GM21723 (cell line): ENCODE results near the gene PMFBP1.
A peak's percentile ranks its signal among the peaks of the same experiment; 100 is the strongest.

ENCODE experiments used
- ATAC-seq: cut with Tn5 transposase; IDR thresholded peaks from one replicate; pipeline ENCODE4 v1.9.1; 2021; ENCODE audit warnings: mild to moderate bottlenecking, moderate library complexity; ENCODE audit not compliant: unreplicated experiment

PMFBP1 gene

DNA sequence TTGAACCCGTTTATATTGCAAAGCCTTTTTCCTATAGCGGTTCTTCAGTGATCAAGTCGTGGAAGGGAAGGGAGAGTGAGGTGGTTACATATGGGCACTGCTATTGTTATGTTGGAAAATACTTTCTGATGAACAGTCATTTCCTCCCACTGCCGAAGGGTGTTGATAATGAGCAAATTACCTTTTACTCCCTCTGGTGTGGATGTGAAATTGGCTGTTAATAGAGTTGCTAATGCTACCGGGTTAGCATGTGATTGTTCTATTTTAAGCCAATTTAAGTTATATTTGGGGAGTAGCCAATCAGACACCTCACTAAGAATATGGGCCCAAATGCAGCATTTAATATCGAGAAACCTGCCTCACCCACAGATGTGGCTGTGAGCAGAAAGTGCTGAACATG, 15.6 kb upstream of the PMFBP1 start:
- ATAC-seq: no peak

DNA sequence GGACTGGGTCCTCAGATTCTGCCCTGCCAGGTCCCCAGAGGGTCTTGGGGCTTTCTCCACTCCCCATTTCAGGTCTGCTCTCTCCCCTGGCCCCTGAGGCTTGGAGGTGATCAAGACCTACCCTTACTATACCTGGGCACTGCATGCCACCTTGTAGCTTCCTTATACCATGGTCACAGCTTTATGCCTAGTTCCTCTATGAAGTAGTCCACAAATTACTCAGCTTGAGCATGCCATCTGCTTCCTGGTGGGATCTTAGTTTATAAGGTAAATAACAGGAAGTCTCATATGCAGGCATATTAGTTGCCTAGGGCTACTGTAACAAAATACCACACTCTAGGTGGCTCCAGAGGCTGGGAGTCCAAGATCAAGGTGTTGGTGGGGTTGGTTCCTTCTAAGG, 11.0 kb upstream of the PMFBP1 start:
- ATAC-seq: no peak

DNA sequence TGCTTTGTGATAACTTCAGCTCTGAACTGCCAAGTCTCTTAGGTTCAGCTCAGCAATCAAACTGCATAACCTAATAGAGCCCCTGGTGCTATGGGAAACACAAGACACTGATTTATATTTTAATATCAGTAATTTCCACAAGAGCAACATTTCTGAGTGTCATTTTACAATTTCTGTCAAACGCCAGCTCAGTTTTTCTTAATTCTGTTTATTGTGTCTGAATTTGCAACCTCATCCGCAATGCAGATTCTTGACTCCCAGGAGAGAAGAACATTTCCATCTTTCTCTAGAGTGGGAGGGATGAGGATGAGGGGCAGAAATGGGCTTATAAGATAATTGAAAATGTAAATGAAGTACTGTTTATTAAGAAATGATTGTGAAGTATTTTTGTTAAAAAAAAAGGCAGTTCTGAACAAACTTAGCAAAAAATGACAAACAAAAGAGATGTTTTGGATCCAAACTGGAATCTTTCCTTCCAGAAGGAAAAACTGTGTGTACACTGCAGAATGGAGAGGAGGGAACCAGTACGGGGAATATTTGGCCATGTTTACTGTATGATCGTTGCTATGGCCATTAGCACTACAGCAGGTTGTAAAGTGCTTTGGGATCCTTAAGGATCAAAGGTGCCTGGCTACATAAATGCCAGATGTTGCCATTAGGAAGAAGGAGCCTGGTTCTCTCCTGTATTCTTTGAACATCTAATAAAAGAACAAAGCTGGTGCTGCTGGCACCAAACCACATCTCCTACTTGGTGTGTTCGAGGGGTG, 7.4 kb upstream of the PMFBP1 start:
- no peak for ATAC-seq

DNA sequence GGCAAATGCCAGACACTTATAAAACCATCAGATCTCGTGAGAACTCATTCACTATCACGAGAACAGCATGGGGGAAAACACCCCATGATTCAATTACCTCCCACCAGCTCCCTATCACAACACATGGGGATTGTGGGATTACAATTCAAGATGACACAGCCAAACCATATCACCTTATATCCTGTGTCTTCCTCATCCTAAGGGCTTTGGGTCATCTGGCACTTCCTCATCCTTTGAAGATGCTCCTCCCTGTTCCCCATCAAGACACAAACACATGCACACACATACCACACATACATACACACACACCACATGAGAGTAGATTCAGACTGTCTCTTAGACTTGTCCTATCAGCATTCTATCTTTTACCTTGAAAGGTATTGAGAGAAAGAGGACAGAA, 2.8 kb upstream of the PMFBP1 start:
- ATAC-seq: no peak

DNA sequence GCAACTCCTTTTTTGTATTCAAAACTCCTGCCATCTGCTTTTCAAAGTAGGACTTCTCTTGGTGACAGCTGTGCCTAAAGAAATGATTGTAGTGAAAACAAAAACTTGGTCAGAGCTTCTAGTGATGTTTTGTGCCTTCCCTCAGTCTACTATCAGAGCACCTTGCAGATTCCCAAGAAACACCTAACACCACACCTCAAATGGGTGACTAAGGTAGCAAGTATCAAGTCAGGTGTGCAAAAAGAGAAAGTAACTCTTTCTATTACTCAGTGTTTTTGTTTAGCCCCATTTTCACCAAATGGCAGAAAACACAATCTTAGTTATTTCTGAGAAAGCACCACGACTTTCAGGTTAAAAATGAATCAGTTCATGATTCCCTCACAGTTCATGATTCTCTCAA, 2.0 kb upstream of the PMFBP1 start:
- no peak for ATAC-seq

DNA sequence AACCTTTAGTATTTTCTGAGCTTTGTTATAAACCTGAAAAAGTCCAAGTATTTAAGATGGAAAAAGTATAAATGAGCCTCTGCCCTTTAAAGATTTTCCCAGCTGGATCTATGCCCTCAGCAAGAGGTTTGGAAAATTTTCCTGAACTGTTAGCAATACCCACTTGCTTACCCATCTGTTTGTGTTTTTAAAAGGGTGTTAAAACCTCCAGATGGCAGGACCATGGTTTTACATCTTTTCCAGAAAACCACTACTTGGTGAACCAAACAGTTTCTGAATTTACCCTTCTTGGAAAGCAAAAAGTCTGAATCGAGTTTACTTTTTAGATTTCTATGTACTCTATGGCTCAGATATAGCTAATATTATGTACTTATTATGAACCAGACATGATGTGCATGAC, 719 bp downstream of the PMFBP1 start:
- ATAC-seq: no peak

DNA sequence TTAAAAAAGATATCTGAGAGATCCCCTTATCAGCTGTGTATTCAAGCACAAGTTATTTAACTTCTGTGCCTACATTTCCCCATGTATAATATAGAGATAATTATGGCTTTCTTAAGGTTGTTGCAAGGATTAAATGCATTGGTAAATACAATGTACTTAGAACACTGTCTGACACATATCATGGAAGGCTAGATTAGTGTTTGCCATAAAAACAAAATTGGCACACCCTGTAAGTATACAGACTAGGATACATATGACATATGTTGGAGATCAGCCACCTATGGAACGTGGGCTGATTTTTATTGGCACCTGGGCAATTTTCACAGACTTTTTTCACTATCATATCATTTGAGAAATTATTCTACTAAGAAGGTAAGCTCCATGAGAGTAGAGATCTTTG, 2.2 kb downstream of the PMFBP1 start:
- ATAC-seq: no peak

DNA sequence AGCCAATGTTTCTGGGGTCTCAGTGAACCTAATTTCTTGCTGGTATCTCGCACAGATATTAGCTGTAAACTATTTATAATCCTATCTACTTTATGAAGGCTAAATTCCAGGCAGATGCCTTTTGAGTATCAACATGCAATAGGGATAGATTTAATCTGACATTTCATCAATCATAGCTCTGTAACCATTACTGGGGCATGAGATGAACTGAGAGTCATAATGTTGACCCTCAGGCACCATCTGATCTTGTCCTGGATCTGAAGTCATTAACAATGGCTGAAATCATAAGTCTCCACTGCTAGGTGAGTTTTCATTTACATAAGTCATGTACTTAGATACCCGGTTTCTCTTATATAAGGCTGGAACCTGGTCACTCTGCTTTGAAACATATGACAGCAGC, 3.6 kb downstream of the PMFBP1 start:
- ATAC-seq: no peak

DNA sequence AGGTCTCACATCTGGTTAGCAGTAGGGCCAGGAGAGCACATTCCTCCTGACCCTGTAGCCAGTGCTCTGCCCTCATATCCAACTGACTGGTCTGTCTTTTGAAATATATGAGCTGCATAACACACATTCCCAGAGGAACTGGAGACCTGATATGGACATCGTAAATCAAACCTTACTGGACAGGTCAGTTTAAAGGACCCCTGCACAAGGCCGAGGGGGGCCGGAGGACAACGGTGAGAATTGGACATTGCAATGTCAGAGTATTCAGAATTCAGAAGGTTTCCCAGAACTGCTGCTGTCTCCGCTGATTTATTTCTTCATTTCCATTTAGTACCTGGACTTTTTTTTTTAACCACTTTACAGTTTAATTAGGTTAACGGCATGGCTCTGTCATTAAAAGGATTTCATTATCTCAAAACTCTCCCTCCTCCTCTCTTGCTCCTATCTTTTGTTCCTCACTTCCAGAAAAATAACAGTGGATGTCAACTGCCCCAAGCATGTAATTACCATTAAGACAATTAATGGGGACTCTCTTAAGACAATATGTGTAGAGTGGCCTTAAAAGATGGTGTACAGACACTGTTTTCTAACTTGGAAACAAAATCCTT, 4.9 kb downstream of the PMFBP1 start:
- ATAC-seq: no peak

DNA sequence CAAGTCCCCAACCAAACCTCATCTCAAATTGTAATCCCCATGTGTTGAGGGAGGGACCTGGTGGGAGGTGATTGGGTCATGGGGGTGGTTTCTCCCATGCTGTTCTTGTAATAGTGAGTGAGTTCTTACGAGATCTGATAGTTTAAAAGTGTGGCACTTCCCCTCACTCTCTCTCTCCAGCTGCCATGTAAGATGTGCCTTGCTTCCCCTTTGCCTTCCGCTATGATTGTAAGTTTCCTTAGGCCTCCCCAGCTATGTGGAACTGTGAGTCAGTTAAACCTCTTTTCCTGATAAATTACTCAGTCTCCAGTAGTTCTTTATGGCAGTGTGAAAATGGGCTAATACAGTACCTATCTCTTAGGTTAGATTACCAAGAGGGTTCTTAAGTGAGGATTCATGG, 5.8 kb downstream of the PMFBP1 start:
- ATAC-seq: no peak

DNA sequence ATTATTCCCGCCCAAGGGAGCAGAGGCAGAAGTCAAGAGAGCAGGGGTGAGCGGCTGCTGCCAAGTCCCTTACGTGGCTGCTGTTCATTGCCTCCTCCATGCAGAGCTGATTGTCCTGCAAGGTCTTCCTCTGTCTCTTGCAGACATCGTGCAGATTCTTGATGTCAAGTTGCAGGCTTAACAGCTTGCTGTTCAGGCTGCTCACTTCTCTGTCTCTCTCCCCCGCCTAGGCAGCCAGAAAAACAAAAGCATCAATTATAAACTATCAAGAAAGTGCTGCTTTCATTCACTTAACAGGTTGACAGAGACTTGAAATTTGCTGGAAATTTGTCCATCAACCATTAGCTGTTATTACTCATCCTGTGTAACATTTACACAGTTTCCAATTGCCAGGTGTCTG, 7.3 kb downstream of the PMFBP1 start:
- ATAC-seq: no peak

DNA sequence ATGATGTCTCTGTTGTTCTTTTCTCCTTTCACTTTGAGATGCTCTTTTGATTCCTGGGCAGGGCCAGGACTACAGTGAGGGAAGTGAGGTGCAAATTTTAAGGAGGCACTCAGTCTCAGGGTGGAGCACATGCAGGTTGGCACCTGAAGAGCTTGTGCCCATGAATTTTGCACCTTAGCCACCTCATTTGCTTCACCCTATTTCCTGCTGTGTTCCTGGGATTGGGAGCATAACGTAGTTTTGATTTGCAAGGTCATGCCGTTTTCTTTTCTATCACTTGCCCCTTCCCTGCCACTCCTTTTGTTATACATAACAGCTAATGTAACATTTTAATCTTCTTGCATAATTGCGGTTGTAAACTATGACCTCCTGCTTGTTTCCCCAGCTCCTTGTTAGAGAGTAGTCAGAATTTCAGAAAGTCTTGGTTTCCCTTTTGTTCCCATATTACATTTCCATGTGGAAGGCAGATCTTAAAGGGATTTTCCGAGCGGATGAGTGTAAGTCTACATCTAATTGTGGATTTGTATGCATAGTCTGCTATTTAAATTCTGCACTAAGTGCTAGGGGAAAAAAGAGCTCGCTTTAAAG, 9.8 kb downstream of the PMFBP1 start:
- ATAC-seq: no peak

DNA sequence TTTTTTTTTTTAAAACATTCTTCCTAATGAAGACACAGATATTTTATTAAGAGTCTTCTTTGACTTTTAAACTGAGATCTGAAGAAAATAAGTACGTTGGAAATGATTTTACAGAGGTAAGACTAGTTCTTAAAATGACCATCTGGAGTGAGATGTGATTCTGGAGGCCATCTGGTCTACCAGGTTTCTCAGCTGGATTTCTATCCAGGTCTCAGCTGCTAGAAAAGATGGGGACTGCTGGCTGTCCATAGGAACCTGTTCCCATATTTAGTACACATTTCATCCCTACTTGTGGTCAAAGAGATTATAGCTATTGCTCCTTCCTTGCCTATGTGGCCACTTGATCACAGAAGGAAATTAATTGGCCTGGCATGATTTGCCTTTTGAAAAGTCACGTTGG, 12.2 kb downstream of the PMFBP1 start:
- no peak for ATAC-seq

DNA sequence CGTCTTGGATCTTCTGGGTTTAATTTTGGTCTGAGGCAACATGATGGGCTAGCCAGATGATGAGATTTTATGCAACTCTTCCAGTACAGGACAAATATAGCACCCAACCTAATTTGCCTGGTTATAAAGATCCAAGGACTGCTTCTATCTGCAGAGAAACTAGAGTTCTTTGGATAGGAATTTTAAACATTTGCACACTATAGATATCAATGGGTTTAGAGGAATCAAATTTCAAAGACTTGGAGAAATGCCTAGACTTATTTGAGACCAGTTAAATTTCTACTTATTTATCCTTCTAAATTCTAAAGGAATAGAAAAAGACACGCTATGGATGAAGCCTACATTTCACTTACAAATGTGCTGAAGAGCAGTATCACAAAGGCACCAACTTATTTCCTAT, 12.6 kb downstream of the PMFBP1 start:
- no peak for ATAC-seq

DNA sequence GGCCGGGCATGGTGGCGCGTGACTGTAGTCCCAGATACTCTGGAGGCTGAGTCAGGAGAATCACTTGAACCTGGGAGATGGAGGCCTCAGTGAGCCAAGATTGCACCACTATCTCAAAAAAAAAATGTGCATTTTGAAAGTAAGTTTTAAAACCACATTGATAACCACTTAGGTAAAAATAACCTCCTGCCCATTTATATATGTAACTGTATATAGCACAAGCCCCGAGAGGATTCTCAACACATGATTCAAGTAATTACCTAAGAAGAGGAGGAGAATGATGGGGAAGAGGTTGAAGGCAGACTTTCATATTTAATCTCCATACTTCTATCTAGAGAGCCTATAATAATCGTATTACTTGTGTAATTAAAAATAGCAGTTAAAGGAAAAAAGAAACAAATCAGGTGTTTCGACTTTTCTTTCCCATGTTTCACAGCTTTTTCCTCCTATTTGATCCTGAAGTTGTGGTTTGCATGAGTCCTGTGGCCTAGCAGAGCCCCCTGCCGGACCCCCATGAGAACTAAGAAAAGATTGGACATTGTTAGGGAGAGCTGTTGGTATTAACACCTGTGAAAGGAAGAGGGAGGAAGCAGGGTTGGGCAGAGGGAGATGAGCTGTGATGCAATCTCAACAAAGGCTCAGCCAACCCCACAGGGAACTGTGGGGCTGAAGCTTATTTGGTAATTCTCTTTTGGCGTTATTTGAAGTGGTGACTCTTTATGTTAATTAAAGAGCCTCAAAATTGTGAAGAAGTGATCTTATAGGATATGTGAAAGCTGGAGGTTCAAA, 22.1 kb downstream of the PMFBP1 start:
- peak; percentile 61 for ATAC-seq

DNA sequence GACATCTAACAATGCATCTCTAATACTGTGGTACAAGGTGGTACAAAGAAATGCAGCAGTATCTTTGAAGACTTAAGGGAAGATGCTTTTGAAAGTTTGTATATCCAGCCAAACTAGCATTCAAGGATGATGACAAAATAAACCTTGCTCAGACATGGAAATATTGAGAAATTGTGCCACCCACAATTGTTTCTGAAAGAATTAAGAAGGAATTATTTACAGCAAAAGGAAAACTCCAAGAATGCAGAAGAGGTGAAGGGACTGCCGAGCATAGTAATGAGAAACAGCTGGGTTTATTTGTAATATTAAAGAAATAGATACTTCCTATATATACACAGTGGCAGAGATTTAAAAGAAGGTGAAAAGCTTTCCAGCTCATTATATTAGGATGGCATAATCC, 29.5 kb downstream of the PMFBP1 start:
- ATAC-seq: no peak

DNA sequence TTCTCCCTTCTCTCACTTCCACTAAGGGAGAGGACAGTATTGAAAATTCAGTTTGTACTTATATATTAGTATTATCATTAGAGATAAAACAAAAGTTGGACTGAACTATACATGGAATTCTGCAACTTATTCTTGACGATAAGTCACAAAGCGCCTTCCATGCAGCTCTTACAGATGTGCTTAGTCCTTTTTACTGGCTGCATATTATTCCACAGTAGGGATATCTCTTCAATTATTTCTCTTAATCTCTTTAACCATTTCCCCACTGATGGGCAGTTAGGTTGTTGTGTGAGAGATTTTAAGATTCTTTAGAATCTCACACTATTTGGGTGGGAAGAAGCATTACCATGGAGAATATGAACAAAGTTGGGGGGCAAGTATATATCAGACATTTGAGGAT, 32.0 kb downstream of the PMFBP1 start:
- ATAC-seq: no peak

DNA sequence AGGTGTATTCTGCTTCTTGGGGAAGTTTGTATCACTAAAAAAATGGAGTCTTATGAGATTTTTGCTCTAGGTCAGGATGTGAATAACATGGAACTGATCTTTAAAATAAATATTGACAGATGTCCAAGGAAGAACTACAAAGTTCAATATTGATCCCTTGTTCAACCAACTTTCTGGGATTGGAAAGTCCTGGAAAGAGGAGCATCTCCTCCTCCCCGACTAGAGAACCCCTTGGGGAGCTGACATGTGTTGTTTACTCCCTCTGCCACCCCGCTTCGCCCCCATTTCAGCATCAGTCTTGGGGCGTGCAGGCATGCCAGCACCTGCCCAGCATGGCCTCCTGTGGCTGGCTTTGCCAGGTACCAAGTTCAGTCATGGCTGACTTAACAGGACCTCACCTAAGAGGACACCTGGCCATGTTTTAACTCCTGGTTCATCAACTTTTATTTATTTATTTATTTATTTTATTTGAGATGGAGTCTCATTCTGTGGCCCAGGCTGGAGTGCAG, 33.8 kb downstream of the PMFBP1 start:
- ATAC-seq: no peak

DNA sequence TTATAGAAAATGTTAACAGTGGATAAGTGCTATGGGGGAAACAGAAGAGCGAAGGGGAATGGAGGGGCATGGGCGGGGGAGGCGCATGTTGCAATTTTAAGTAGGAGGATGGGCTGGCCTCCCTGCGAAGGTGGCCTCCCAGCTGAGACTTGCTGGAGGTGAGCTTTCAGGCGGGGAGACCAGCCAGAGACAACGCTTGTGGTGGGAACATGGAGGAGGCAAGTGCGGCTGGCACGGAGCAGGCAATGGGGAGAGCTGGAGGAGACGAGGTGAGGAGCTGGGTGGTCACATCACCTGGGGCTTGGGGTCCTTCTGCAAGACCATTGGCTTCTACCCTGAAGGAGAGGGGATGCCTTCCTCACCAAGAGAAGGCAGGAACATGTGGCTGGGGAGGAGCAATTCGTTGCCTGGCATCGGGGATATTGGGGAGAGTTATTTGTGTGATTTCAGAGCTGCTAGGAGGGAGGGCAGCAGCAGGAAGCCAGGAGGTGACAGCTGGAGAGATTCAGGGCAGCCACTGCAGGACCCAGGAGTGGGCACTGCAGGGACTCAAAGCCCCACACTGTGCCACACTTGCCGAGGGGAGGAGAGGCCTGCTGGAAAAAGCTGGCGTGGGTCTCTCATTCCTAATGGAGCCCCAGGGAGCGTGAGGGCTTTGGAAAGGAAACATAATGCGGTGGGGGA, 34.4 kb downstream of the PMFBP1 start:
- no peak for ATAC-seq

DNA sequence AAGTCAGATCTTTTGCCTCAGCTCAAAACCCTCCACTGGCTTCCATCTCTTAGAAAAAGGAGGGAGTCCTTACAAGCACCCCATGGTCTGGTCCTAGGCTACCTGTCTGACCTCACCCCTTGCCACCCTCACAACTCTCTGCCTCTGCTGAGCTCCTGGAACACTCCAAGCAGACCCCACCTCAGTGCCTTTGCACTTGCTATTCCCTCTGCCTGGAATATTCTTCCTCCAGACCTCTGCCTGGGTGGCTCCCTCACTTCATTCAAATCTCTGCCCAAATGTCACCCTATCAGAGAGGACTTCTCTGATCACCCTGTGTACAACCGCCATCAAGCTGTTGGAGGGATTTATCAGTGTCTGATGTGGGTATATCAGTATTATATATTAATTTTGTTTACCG, 37.4 kb downstream of the PMFBP1 start:
- no peak for ATAC-seq

DNA sequence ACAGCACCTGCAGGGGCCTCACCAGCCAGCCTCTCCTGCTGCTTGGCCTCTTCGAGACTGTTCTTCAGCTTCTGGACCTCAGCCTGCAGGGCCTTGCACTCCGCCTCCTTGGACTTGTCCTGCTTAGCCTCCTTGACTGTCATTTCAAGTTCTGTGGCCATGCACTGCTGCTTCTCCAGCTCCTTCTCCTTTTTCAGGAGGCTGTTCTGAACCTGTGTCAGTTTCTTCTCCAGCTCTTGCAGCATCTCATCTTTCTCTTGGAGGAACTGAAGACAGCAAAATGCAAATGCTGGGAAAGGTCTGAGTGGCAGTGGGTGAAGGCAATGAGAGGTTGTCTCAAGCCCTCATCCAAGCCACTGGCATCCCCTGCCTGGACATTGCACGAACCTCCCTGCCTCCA, 39.2 kb downstream of the PMFBP1 start:
- no peak for ATAC-seq
